ENCODE data around the gene PARP11. TPM values are rescaled to one million over a fixed set of nuclear protein-coding genes. Genes with fewer than 3 reads are reported as not detected.

PARP11 gene
- total RNA-seq, 2 experiments from 2014 or later: 3.8 to 15.7 TPM

DNA sequence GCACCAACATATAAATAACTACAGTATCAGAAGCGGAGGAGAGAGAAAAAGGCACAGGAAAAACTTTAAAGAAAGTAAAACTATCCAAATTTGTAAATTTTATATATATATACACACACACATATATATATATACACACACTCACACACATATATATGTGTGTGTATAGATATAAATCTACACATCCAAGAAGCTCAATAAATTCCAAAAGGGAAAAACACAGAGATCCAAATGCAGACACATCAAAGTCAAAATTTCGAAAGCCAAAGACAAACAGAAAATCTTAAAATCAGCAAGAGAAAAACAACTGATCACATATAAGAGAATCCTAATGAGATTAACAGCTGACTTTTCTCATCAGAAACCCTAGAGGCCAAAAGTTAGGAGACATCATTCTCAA lies 37.3 kb downstream of the PARP11 start:
- no peaks in the 10 kb centered on the region for H3K9me2 ChIP-seq (ENCODE audit: insufficient read depth, low read length)
- no peak overlapping the region for H3K4me2 ChIP-seq (ENCODE audit: low read length)
- peaks cover 6% of the 10 kb centered on the region for H3K4me1 ChIP-seq (ENCODE audit: insufficient read depth, low read length, poor library complexity, severe bottlenecking)
- BruUV-seq (replicated peaks): no TSS peak
- H3K27ac ChIP-seq (ENCODE audit: low read depth, low read length, poor library complexity, severe bottlenecking): no peak overlapping the region
- CTCF ChIA-PET (ENCODE audit: unreplicated experiment): no interaction called here
- H2AFZ ChIP-seq (ENCODE audit: low read length): no peak overlapping the region
- DNase-seq (ENCODE audit: low spot score): no peak
- TF ChIP-seq, protein P1, sequence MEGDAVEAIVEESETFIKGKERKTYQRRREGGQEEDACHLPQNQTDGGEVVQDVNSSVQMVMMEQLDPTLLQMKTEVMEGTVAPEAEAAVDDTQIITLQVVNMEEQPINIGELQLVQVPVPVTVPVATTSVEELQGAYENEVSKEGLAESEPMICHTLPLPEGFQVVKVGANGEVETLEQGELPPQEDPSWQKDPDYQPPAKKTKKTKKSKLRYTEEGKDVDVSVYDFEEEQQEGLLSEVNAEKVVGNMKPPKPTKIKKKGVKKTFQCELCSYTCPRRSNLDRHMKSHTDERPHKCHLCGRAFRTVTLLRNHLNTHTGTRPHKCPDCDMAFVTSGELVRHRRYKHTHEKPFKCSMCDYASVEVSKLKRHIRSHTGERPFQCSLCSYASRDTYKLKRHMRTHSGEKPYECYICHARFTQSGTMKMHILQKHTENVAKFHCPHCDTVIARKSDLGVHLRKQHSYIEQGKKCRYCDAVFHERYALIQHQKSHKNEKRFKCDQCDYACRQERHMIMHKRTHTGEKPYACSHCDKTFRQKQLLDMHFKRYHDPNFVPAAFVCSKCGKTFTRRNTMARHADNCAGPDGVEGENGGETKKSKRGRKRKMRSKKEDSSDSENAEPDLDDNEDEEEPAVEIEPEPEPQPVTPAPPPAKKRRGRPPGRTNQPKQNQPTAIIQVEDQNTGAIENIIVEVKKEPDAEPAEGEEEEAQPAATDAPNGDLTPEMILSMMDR (conservative IDR thresholded peaks at IDR 0.05; ENCODE audit: low read length): no peak
- no peak for TF ChIP-seq EZH2phosphoT487 (IDR thresholded peaks at IDR 0.05; ENCODE audit: borderline replicate concordance, low read depth, low read length)
- H3K9me3 ChIP-seq (ENCODE audit: low read length): no peaks in the 10 kb centered on the region
- H3K36me3 ChIP-seq (ENCODE audit: insufficient read depth, low read length): no peaks in the 10 kb centered on the region
- no peaks in the 10 kb centered on the region for H4K20me1 ChIP-seq (ENCODE audit: insufficient read depth, low read length)
- intact Hi-C loops (cut with micrococcal nuclease; ENCODE audit: unreplicated experiment): no loop called here
- no peak overlapping the region for H3K4me3 ChIP-seq (ENCODE audit: low read depth, low read length, poor library complexity, severe bottlenecking)
- POLR2A ChIA-PET: interaction anchor here (0.6 to 0.7 kb wide), 2 partner anchors 69 to 992 kb away, joined by 3 to 4 read pairs; no protein-coding TSS in a partner anchor
- H3K79me2 ChIP-seq (ENCODE audit: insufficient read depth, low read depth, low read length): no peaks in the 10 kb centered on the region

DNA sequence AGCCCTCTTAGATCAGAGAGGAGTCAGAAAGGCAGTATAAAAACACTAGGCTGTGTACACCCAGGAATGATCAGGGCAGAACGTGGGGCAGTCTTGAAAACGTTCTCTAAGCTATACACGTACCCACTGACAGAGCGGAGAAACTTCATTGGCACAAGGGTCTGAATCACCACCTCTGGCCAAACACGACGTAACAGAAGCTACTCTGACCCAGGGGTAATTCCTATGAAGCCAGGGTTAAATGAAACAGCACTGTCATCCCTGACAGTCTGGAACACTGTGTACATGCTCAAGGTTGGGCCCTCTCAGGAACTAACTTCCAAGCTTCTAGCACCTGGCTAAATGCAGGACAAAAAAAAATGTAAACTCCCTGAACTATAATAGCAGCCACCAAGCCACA lies 38.4 kb downstream of the PARP11 start:
- POLR2A ChIA-PET: interaction anchor here (0.7 to 1.0 kb wide), 2 partner anchors 35 to 155 kb away, joined by 3 to 4 read pairs; no protein-coding TSS in a partner anchor

DNA sequence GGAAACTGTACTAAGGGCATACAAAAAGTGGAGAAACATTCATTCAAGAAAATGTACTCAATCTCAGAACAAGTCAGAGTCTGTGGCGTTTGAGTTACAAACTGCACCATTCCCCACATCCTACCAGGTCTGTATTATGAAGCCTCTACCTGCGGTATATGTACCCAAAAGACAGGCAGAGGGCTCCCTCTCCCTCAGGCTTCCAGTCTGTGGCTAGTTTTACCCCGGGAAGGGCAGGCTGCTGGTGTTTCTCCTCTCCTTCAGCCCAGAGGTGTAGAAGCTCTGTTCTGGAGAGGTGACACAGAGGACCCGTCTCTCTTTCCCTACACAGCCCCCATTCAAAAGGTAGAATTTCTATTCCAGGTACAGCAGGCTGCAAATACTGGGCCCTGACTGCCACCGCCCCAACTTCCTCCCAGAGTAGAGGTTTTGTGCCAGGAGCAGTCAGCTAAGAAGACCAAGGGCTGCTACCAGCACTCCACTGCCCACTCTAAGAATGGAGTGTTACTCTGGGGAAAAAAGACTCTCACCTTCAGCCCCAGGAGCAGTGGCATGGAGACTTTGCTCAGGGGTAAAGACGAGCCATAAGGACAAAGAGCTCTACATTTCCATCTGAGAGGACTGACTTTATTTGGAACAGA lies 39.4 kb downstream of the PARP11 start:
- BruUV-seq (replicated peaks): no TSS peak
- no peak for TF ChIP-seq EZH2phosphoT487 (IDR thresholded peaks at IDR 0.05; ENCODE audit: borderline replicate concordance, low read depth, low read length)
- TF ChIP-seq, protein P1 (conservative IDR thresholded peaks at IDR 0.05; ENCODE audit: low read length): no peak
- Histone ChIP-seq H3K9me3 (ENCODE audit: low read length) (no peaks in the 10 kb centered on the region), H3K4me1 (ENCODE audit: insufficient read depth, low read length, poor library complexity, severe bottlenecking) (peaks cover 10% of the 10 kb centered on the region), H3K79me2 (ENCODE audit: insufficient read depth, low read depth, low read length) (no peaks in the 10 kb centered on the region), H3K4me3 (ENCODE audit: low read depth, low read length, poor library complexity, severe bottlenecking) (no peak overlapping the region), H3K9me2 (ENCODE audit: insufficient read depth, low read length) (no peaks in the 10 kb centered on the region), H3K27ac (ENCODE audit: low read depth, low read length, poor library complexity, severe bottlenecking) (no peak overlapping the region), H4K20me1 (ENCODE audit: insufficient read depth, low read length) (no peaks in the 10 kb centered on the region), H3K36me3 (ENCODE audit: insufficient read depth, low read length) (no peaks in the 10 kb centered on the region), H2AFZ (ENCODE audit: low read length) (no peak overlapping the region), H3K4me2 (ENCODE audit: low read length) (no peak overlapping the region)
- intact Hi-C loops (cut with micrococcal nuclease; ENCODE audit: unreplicated experiment): no loop called here
- no peak for DNase-seq (ENCODE audit: low spot score)
- ChIA-PET POLR2A (no interaction called here), CTCF (ENCODE audit: unreplicated experiment) (no interaction called here)

More for the DNA sequence above, 38.4 kb downstream of the PARP11 start:
- Histone ChIP-seq H3K4me3 (ENCODE audit: low read depth, low read length, poor library complexity, severe bottlenecking) (no peak overlapping the region), H2AFZ (ENCODE audit: low read length) (no peak overlapping the region), H4K20me1 (ENCODE audit: insufficient read depth, low read length) (no peaks in the 10 kb centered on the region), H3K4me1 (ENCODE audit: insufficient read depth, low read length, poor library complexity, severe bottlenecking) (peaks cover 8% of the 10 kb centered on the region), H3K27ac (ENCODE audit: low read depth, low read length, poor library complexity, severe bottlenecking) (no peak overlapping the region), H3K36me3 (ENCODE audit: insufficient read depth, low read length) (no peaks in the 10 kb centered on the region), H3K9me3 (ENCODE audit: low read length) (no peaks in the 10 kb centered on the region), H3K79me2 (ENCODE audit: insufficient read depth, low read depth, low read length) (no peaks in the 10 kb centered on the region), H3K9me2 (ENCODE audit: insufficient read depth, low read length) (no peaks in the 10 kb centered on the region), H3K4me2 (ENCODE audit: low read length) (no peak overlapping the region)
- CTCF ChIA-PET (ENCODE audit: unreplicated experiment): no interaction called here
- TF ChIP-seq EZH2phosphoT487 (IDR thresholded peaks at IDR 0.05; ENCODE audit: borderline replicate concordance, low read depth, low read length): no peak
- TF ChIP-seq, protein P1 (conservative IDR thresholded peaks at IDR 0.05; ENCODE audit: low read length): no peak
- DNase-seq (ENCODE audit: low spot score): no peak
- no TSS peak for BruUV-seq (replicated peaks)
- intact Hi-C loops (cut with micrococcal nuclease; ENCODE audit: unreplicated experiment): no loop called here
